ENCODE results near the gene GLI1.
"Not testable (repeated sequence)": the region's sequence is repeated elsewhere in the genome, so short reads cannot be mapped to it uniquely, and the experiment has no call there.

GLI1 gene

GRCh38 chr12:57459750-57460467, at the start of gene GLI1:
Gene GLI1 (plus strand): TSS chr12:57459785. CDS start chr12:57463692, 3,907 bp downstream.
- in situ Hi-C loops (cut with HindIII; ENCODE audit: low pct_unique_long_range_greater_than_20kb, low sequenced_read_pairs): no loop called here
- TF ChIP-seq JUND (IDR thresholded peaks at IDR 0.05; ENCODE audit: low read depth): no peak
- peak in 1 of 2 experiments; percentile 73 for DNase-seq (ENCODE audit: low read depth in 1 of 2, low spot score in 1 of 2)

- DNase-seq (ENCODE audit: low read depth in 1 of 2, low spot score in 1 of 2): no peak
- in situ Hi-C loops (cut with HindIII; ENCODE audit: low pct_unique_long_range_greater_than_20kb, low sequenced_read_pairs): no loop called here
- TF ChIP-seq JUND (IDR thresholded peaks at IDR 0.05; ENCODE audit: low read depth): no peak
Measured at GRCh38 chr12:57410534-57410933, 49.1 kb upstream of the GLI1 start.

GRCh38 chr12:57414160-57414559, 45.4 kb upstream of the GLI1 start:
- in situ Hi-C loops (cut with HindIII; ENCODE audit: low pct_unique_long_range_greater_than_20kb, low sequenced_read_pairs); DNase-seq (ENCODE audit: low read depth in 1 of 2, low spot score in 1 of 2): not testable (repeated sequence)

GRCh38 chr12:57415088-57415487, 44.5 kb upstream of the GLI1 start:
- TF ChIP-seq JUND (IDR thresholded peaks at IDR 0.05; ENCODE audit: low read depth): no peak
- in situ Hi-C loops (cut with HindIII; ENCODE audit: low pct_unique_long_range_greater_than_20kb, low sequenced_read_pairs): no loop called here
- DNase-seq (ENCODE audit: low read depth in 1 of 2, low spot score in 1 of 2): no peak

- no peak for DNase-seq (ENCODE audit: low read depth in 1 of 2, low spot score in 1 of 2)
- in situ Hi-C loops (cut with HindIII; ENCODE audit: low pct_unique_long_range_greater_than_20kb, low sequenced_read_pairs): no loop called here
- no peak for TF ChIP-seq JUND (IDR thresholded peaks at IDR 0.05; ENCODE audit: low read depth)
Measured at GRCh38 chr12:57416039-57416996, 43.3 kb upstream of the GLI1 start.

GRCh38 chr12:57418255-57418654, 41.3 kb upstream of the GLI1 start:
- in situ Hi-C loops (cut with HindIII; ENCODE audit: low pct_unique_long_range_greater_than_20kb, low sequenced_read_pairs): no loop called here
- DNase-seq (ENCODE audit: low read depth in 1 of 2, low spot score in 1 of 2): no peak
- TF ChIP-seq JUND (IDR thresholded peaks at IDR 0.05; ENCODE audit: low read depth): no peak

GRCh38 chr12:57419495-57419894, 40.1 kb upstream of the GLI1 start:
- in situ Hi-C loops (cut with HindIII; ENCODE audit: low pct_unique_long_range_greater_than_20kb, low sequenced_read_pairs): no loop called here
- TF ChIP-seq JUND (IDR thresholded peaks at IDR 0.05; ENCODE audit: low read depth): no peak
- no peak for DNase-seq (ENCODE audit: low read depth in 1 of 2, low spot score in 1 of 2)

- DNase-seq (ENCODE audit: low read depth in 1 of 2, low spot score in 1 of 2): no peak
- in situ Hi-C loops (cut with HindIII; ENCODE audit: low pct_unique_long_range_greater_than_20kb, low sequenced_read_pairs): no loop called here
- no peak for TF ChIP-seq JUND (IDR thresholded peaks at IDR 0.05; ENCODE audit: low read depth)
Measured at GRCh38 chr12:57420482-57420881, 39.1 kb upstream of the GLI1 start.

GRCh38 chr12:57426948-57427347, 32.6 kb upstream of the GLI1 start:
- DNase-seq (ENCODE audit: low read depth in 1 of 2, low spot score in 1 of 2); in situ Hi-C loops (cut with HindIII; ENCODE audit: low pct_unique_long_range_greater_than_20kb, low sequenced_read_pairs): not testable (repeated sequence)

- in situ Hi-C loops (cut with HindIII; ENCODE audit: low pct_unique_long_range_greater_than_20kb, low sequenced_read_pairs): no loop called here
- DNase-seq (ENCODE audit: low read depth in 1 of 2, low spot score in 1 of 2): no peak
Measured at GRCh38 chr12:57428965-57429364, 30.6 kb upstream of the GLI1 start.

GRCh38 chr12:57429473-57430111, 30.0 kb upstream of the GLI1 start:
- in situ Hi-C loops (cut with HindIII; ENCODE audit: low pct_unique_long_range_greater_than_20kb, low sequenced_read_pairs): no loop called here
- no peak for TF ChIP-seq JUND (IDR thresholded peaks at IDR 0.05; ENCODE audit: low read depth)
- peak in 1 of 2 experiments; percentile 19 for DNase-seq (ENCODE audit: low read depth in 1 of 2, low spot score in 1 of 2)

More at GRCh38 chr12:57428965-57429364, 30.6 kb upstream of the GLI1 start:
- TF ChIP-seq JUND (IDR thresholded peaks at IDR 0.05; ENCODE audit: low read depth): no peak

- peak in 1 of 2 experiments; percentile 79 for DNase-seq (ENCODE audit: low read depth in 1 of 2, low spot score in 1 of 2)
- in situ Hi-C loops (cut with HindIII; ENCODE audit: low pct_unique_long_range_greater_than_20kb, low sequenced_read_pairs): no loop called here
- TF ChIP-seq JUND (IDR thresholded peaks at IDR 0.05; ENCODE audit: low read depth): no peak
Measured at GRCh38 chr12:57430112-57430930, 29.3 kb upstream of the GLI1 start.
